HG02759 (cell line): ENCODE measurements around the gene DRICH1.
"Not testable (repeated sequence)": the region's sequence is repeated elsewhere in the genome, so short reads cannot be mapped to it uniquely, and the experiment has no call there.

Experiments used
- ATAC-seq: cut with Tn5 transposase; IDR thresholded peaks from one replicate; pipeline ENCODE4 v1.9.1; 2021; ENCODE audit warnings: mild to moderate bottlenecking, moderate library complexity; ENCODE audit not compliant: unreplicated experiment

Gene DRICH1

GRCh38 chr22:23603266-23603665, 28.9 kb downstream of the DRICH1 start:
- ATAC-seq: no peak

- no peak for ATAC-seq
Measured at GRCh38 chr22:23598805-23599518, 33.2 kb downstream of the DRICH1 start.

GRCh38 chr22:23597576-23598268, 34.4 kb downstream of the DRICH1 start:
- not testable (repeated sequence) for ATAC-seq

- ATAC-seq: not testable (repeated sequence)
Measured at GRCh38 chr22:23595904-23596303, 36.2 kb downstream of the DRICH1 start.

GRCh38 chr22:23591846-23592245, 40.3 kb downstream of the DRICH1 start:
- ATAC-seq: no peak

GRCh38 chr22:23591201-23591791, 40.8 kb downstream of the DRICH1 start:
- no peak for ATAC-seq

DNA sequence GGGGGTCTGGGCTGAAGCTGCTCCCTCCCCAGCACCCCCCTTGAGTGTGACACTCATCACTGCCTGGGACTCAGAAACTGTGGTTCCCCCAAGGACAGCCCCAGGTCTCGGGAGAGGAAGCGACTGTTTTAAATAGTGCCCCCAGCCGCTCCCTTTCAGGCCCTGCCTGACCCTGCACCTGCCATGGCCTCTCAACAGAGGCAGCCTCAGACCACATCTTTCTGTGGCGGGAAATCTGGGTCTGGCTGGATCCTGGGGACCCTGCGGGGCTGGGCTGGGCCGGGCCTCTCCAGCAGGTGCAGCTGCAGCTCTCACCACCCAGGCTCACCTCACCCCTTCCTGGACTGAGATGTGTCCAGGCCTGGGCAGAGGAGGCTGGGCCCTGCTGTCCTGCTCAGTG, 48.3 kb downstream of the DRICH1 start:
- ATAC-seq: no peak

- no peak for ATAC-seq
Measured at GRCh38 chr22:23583153-23583552, 49.0 kb downstream of the DRICH1 start.

GRCh38 chr22:23581260-23581650, 50.9 kb downstream of the DRICH1 start:
- no peak for ATAC-seq

- ATAC-seq: no peak
Measured at GRCh38 chr22:23580576-23581259, 51.4 kb downstream of the DRICH1 start.

DNA sequence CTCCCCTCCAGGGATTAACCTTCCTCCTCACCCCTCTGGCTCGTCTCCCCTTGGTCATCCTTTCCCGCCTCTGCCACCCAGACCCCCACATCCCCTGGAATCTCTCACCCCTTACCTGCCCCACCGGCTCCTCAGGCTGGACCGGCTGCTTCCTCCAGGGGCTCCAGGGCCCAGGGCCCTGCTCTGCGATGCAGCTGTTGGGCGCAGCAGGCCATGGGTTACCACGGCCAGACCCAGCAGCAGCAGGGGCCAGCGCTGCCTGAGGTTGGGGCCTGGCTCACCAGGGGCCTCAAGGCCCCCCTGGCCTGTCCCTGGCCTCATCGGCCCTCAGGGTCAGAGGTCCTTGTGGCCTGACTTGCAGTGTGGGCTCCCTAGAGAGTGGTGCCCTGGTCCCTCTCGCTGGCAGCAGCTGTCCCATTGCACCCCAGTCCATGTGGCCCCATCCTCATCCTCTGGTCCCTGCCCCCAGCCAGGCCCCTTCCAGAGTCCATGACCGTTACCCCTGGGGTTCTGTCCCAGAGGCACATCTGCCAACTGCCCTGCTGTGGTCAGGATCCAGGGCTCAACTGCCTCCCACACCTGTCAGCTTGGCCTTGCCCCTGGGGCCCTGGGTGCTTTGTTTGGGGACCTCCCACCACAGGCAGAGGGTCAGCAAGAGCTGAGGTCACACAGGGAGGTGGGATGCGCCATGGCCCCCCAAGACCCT, 52.1 kb downstream of the DRICH1 start, which contains the start of gene IGLL1:
Gene IGLL1, minus strand, starts transcription at position 421 of the 706 bp plus-strand sequence. Its CDS starts 100 bp downstream, at position 321.
- no peak for ATAC-seq

GRCh38 chr22:23579280-23579679, 52.8 kb downstream of the DRICH1 start:
- no peak for ATAC-seq

DNA sequence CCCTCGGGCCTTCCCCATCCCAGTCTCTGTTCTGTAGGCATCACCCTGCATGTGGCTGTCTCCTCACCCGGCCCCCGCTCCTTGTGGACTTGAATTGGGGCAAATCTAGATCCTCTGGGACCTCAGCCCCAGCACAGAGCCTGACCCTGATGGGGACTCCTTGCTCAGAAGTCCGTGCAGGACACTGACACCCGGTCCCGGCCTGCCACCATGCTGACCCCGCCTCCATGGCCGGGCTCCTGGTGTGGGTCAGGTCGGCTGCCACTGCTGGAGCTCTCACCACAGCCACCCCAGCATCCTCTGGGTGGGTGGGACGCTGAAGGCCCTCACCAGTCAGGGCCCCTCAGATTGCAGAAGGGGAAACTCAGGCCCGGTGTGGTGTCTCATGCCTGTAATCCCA, 53.8 kb downstream of the DRICH1 start:
- ATAC-seq: no peak

GRCh38 chr22:23576681-23577080, 55.4 kb downstream of the DRICH1 start:
- ATAC-seq: no peak

DNA sequence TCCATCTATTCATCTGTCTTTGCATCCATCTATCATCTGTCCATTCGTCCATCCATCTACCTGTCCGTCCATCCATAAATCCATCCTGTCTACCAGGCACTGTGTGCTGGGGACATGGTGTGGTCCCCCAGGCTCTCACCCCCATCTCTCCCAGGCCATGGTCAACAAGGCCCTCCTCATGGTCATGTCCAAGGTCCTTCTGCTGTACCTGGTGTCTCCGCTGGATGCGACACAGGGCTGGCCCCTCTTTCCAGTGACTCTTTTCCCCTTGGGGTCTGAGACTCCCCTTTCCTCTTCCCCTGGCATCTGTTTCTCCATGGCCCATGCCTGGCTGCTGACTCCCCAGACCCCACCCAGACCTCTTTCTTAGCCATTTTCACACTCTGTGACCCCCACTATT, 56.5 kb downstream of the DRICH1 start:
- ATAC-seq: no peak

DNA sequence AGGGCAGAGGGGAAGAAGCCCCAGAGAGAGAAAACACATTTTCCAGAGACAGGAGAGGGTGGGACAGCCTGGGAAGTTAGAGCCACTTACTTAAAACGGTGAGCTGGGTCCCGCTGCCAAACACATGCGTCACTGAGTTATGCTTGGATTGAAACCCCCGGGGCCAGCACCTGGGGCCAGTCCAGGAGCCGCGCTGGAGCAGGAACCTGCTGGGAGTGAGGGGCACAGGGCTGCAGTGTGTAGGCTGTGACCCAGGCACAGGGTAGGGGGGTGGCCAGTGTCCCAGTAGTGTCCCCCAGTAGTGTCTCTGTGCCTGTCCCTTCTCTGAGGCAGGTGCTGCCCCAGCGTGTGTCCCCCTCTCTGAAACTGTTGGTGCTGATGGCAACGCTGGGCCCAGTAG, 57.2 kb downstream of the DRICH1 start:
- ATAC-seq: no peak

DNA sequence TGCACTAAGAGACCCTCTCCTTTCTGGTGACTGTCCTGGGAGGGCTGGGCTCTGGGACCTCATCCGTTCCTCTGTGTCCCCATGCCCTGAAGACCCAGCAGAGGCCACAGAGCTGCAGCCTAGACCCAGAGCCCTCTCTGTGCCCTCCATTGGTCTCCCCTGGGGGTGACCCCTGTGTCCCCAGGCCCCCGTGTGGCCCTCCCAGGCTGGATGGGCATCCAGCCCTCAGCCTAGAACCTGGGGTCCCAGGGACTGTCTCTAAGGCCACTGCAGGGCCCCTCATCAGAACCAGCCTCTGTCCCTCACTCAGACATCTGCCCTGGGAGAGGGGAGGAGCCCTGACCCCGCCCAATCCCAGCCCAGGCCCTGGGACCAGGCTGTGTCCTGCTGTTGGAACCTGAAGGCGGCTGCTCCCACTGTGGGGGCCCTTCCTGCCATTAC, 57.7 kb downstream of the DRICH1 start:
- no peak for ATAC-seq

DNA sequence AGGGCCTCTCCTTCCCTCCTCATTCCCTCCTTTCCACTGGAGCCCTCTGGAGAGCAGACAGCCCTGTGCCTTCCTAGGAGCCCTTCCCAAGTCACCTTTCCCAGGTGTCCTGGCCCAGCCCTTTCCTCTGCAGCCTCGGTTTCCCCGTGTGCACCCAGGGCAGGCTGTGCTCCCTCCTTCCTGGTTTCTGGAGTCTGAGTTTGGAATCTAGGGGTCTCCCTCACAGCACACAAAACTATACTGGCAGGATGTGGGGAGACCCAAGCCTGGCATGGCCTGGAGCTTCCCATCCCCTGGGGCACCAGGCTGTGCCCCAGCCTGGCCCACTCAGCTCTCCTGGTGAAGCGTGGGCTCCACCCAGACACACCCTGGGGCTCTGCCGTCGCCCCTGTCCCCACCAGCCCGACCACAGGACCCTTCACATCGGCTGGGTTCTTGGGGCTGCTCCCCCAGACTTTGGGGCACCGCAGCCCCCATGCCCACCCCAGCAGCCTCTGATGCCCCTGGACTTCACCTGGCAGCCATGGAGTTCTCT, 58.4 kb downstream of the DRICH1 start:
- ATAC-seq: not testable (repeated sequence)

DNA sequence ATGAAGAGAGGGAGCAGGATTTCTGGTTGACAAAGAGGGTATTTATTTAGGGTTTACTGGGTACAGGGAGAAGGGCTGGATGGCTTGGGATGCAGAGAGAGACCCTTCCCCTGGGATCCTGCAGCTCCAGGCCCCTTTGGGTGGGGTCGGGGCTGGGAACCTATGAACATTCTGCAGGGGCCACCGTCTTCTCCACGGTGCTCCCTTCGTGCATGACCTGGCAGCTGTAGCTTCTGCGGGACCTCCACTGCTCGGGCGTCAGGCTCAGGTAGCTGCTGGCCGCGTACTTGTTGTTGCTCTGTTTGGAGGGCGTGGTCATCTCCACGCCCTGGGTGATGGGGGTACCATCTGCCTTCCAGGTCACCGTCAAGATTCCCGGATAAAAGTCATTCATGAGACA, 59.0 kb downstream of the DRICH1 start:
- not testable (repeated sequence) for ATAC-seq

DNA sequence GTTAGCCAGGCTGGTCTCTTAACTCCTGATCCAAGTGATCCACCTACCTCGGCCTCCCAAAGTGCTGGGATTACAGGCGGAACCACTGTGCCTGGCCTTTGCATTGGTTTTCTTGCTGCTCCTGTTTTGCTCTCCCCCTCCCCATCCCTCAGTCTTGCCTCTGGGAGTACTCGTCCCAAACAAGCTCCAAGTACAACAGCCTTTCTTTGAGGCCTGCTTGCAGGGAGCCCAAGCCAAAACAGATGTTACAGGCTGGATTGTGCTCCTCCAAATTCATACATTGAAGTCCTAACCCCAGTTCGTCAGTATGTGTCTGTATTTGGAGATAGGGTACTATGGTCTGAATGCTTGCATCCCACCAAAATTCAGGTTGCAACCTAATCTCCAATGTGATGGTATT, 60.6 kb downstream of the DRICH1 start:
- ATAC-seq: no peak
